Upper lobe of left lung (tissue), 4 donors: ENCODE data around the gene GOSR1.
"Not testable (repeated sequence)": the region's sequence is repeated elsewhere in the genome, so short reads cannot be mapped to it uniquely, and the experiment has no call there.

Experiments used
- CTCF ChIP-seq, 6 experiments: fragments of 450-650 bp in 4 of 6; fragments of 200-600 bp in 2 of 6; sonication (generic) in 2 of 6; IDR thresholded peaks; one replicate each; pipeline ENCODE4 v1.5.1; 2016 to 2019; ENCODE audit warnings: antibody characterized with exemption in 6 of 6
- EP300 ChIP-seq, 4 donors: sonication (generic); formaldehyde crosslinking; IDR thresholded peaks; one replicate each; pipeline ENCODE4 v1.5.1; 2017; ENCODE audit warnings: antibody characterized with exemption in 4 of 4, control low read depth in 2 of 4
- POLR2A ChIP-seq, 4 donors: fragments of 450-650 bp; IDR thresholded peaks; one replicate each; pipeline ENCODE4 v1.5.1; 2016 to 2017; ENCODE audit warnings: antibody characterized with exemption in 4 of 4, mild to moderate bottlenecking in 2 of 4

GRCh38 chr17:30566516-30567225 is 89.5 kb downstream of the GOSR1 start:
- TF ChIP-seq CTCF, POLR2A, EP300 (IDR thresholded peaks at IDR 0.05): not testable (repeated sequence)
